A673 (cell line): ENCODE measurements around the gene LMOD2. TPM values are rescaled to one million over a fixed set of nuclear protein-coding genes. Genes with fewer than 3 reads are reported as not detected.

Experiments
- BruUV-seq: library from RNA; stranded (reverse); fragments of 400-500 nt; replicated peaks from 2 replicates; lab custom pipeline; 2021; lab: Mats Ljungman, UMichigan
- CTCF ChIA-PET: fragments of 300-600 bp; sonication (Branson Sonifier 250); formaldehyde crosslinking; loops from one replicate; lab custom pipeline; 2022; ENCODE audit warnings: antibody characterized with exemption; lab: Charles Lee
- POLR2A ChIA-PET: fragments of 300-600 bp; sonication (Branson Sonifier 250); formaldehyde crosslinking; loops from one replicate; lab custom pipeline; 2022; ENCODE audit warnings: antibody characterized with exemption; ENCODE audit not compliant: low non-redundant PET; lab: Charles Lee
- DNase-seq: peaks from one replicate; pipeline ENCODE4 v3.0.0-alpha.2; 2015; ENCODE audit warnings: low spot score
- H3K27ac ChIP-seq: fragments of 200-600 bp; sonication (generic); 2 replicates; pipeline ENCODE4 v1.5.1; 2016; ENCODE audit warnings: mixed run types, low read depth, mild to moderate bottlenecking, mixed read lengths, antibody characterized with exemption, low read length; ENCODE audit not compliant: poor library complexity, severe bottlenecking
- H3K27me3 ChIP-seq: fragments of 200-600 bp; sonication (generic); replicated peaks from 2 replicates; pipeline ENCODE4 v1.6.1; 2017; ENCODE audit warnings: mixed run types, low read depth, mild to moderate bottlenecking, mixed read lengths, antibody characterized with exemption, low read length; ENCODE audit not compliant: insufficient read depth, poor library complexity
- H3K36me3 ChIP-seq: fragments of 200-600 bp; sonication (generic); 2 replicates; pipeline ENCODE4 v1.6.1; 2016; ENCODE audit warnings: mixed run types, mild to moderate bottlenecking, mixed read lengths, antibody characterized with exemption, low read length; ENCODE audit not compliant: insufficient read depth, poor library complexity, severe bottlenecking
- H3K4me1 ChIP-seq: fragments of 200-600 bp; sonication (generic); 2 replicates; pipeline ENCODE4 v1.6.1; 2017; ENCODE audit warnings: mixed run types, mild to moderate bottlenecking, mixed read lengths, antibody characterized with exemption, low read length; ENCODE audit not compliant: insufficient read depth, poor library complexity, severe bottlenecking
- H3K4me3 ChIP-seq: fragments of 200-600 bp; sonication (generic); 2 replicates; pipeline ENCODE4 v1.5.1; 2016; ENCODE audit warnings: low read depth, mixed run types, mild to moderate bottlenecking, mixed read lengths, low read length; ENCODE audit not compliant: poor library complexity, severe bottlenecking
- H3K9me3 ChIP-seq: fragments of 200-600 bp; sonication (generic); 2 replicates; pipeline ENCODE4 v1.6.1; 2016; ENCODE audit warnings: mixed run types, low read depth, mild to moderate bottlenecking, mixed read lengths, antibody characterized with exemption, low read length; ENCODE audit not compliant: poor library complexity, severe bottlenecking
- EZH2 ChIP-seq: fragments of 200-600 bp; sonication (generic); IDR thresholded peaks from 2 replicates; pipeline ENCODE4 v1.6.1; 2017; ENCODE audit warnings: borderline replicate concordance, low read depth, mild to moderate bottlenecking, mixed read lengths, antibody characterized with exemption, low read length; ENCODE audit not compliant: poor library complexity, severe bottlenecking
- intact Hi-C: fragments of 100-400 bp; cut with micrococcal nuclease; formaldehyde crosslinking; loops from one replicate; pipeline ENCODE4 v1.10.0; 2022; ENCODE audit not compliant: unreplicated experiment
- total RNA-seq: library from RNA; stranded (reverse); gene quantifications from 2 replicates; pipeline ENCODE4 v1.2.3, GENCODE V29; 2021
- TF ChIP-seq, protein P1 (sequence below): fragments of 300-800, 200-600 bp; sonication (generic); conservative IDR thresholded peaks from 2 replicates; pipeline ENCODE4 v1.5.1; 2017; ENCODE audit warnings: low read depth, mild to moderate bottlenecking, antibody characterized with exemption, low read length, moderate library complexity, mixed read lengths

The LMOD2 gene
- total RNA-seq, 1 experiment from 2014 or later = not detected

DNA sequence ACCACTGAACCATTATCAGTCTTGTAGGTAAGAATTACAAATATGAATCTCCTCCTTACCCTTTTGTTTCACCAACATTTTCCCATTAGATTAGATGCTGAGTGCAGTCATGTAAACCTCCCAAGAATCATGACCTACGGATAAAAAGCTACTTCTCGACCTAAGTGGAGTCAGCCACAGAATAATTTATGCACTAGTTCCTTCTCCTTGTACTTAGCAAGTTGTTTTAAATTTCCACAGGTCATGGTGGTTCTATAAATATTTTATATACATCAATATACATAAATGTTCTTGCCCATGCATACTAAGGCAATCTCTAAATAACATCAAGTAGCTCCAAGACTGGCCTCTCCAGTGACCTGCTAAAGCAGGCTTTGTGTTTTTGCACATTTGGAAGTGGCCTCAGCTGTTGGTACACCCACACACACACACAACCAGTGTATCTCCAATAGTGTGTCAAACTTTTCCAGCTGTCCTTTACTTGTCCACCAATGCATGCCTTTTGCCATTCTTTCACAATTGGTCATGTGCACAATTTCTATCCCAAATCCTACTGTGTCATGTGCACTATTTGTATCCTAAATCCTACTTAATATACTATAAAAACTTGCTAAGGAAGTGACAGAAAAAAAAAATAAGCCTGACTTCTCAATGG lies 21.5 kb downstream of the LMOD2 start:
- H3K27me3 ChIP-seq = no peaks in the 10 kb centered on the region
- no peak overlapping the region for H3K4me3 ChIP-seq
- peaks cover 5% of the 10 kb centered on the region for H3K36me3 ChIP-seq
- H3K9me3 ChIP-seq = no peaks in the 10 kb centered on the region
- BruUV-seq = no TSS peak
- ChIA-PET POLR2A (no interaction called here), CTCF (no interaction called here)
- intact Hi-C loops = no loop called here
- DNase-seq = no peak
- no peak overlapping the region for H3K27ac ChIP-seq
- peaks cover 24% of the 10 kb centered on the region for H3K4me1 ChIP-seq
- TF ChIP-seq, protein P1, sequence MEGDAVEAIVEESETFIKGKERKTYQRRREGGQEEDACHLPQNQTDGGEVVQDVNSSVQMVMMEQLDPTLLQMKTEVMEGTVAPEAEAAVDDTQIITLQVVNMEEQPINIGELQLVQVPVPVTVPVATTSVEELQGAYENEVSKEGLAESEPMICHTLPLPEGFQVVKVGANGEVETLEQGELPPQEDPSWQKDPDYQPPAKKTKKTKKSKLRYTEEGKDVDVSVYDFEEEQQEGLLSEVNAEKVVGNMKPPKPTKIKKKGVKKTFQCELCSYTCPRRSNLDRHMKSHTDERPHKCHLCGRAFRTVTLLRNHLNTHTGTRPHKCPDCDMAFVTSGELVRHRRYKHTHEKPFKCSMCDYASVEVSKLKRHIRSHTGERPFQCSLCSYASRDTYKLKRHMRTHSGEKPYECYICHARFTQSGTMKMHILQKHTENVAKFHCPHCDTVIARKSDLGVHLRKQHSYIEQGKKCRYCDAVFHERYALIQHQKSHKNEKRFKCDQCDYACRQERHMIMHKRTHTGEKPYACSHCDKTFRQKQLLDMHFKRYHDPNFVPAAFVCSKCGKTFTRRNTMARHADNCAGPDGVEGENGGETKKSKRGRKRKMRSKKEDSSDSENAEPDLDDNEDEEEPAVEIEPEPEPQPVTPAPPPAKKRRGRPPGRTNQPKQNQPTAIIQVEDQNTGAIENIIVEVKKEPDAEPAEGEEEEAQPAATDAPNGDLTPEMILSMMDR = no peak
- no peak for TF ChIP-seq EZH2

DNA sequence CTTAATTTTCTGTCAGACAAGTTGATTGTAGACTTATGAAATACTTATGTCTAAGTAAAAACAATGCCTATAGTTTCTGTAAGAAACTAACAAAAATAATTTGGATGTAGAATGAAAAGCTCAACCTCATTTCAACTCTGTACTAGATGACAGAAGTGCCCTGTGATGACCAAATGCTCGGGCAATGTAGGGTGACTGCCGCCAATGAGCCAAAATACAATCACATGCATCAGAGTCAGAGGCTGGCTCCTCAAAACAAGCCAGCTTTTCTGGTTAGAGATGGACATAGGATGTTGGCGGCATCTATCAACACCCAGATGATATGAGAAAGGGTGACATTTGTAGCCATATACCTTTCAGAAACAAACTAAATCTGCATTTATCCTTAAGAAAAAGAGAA lies 23.9 kb downstream of the LMOD2 start:
- Histone ChIP-seq H3K27me3 (no peaks in the 10 kb centered on the region), H3K27ac (no peak overlapping the region), H3K4me1 (peaks cover 11% of the 10 kb centered on the region), H3K4me3 (no peak overlapping the region), H3K36me3 (peaks cover 15% of the 10 kb centered on the region), H3K9me3 (no peaks in the 10 kb centered on the region)
- ChIA-PET POLR2A (no interaction called here), CTCF (no interaction called here)
- no TSS peak for BruUV-seq
- TF ChIP-seq EZH2 = no peak
- TF ChIP-seq, protein P1 = no peak
- DNase-seq = no peak
- intact Hi-C loops = no loop called here

DNA sequence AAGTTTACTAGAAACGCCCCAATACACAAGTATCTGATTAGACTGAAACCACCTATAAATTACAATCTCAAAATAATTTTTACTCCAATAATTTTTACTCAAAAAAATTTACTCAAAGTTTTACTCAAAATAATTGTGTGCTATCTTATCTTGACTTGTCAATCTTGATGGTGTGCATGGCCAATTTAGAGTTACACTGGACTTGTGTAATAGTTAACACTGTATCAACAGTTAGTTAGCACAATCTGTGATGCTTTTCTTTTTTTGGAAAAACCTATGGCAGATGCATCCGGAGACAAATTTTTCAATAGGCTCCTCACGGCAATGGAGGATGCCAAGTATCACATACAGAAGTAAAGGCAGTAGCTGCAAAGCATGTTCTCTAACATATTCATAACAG lies 24.9 kb downstream of the LMOD2 start:
- Histone ChIP-seq H3K36me3 (peaks cover 15% of the 10 kb centered on the region), H3K27me3 (no peaks in the 10 kb centered on the region), H3K9me3 (no peaks in the 10 kb centered on the region), H3K4me1 (peaks cover 3% of the 10 kb centered on the region), H3K27ac (no peak overlapping the region), H3K4me3 (no peak overlapping the region)
- DNase-seq = no peak
- ChIA-PET CTCF (no interaction called here), POLR2A (no interaction called here)
- intact Hi-C loops = no loop called here
- no TSS peak for BruUV-seq
- TF ChIP-seq, protein P1 = no peak
- TF ChIP-seq EZH2 = no peak
